GM18526 (cell line): ENCODE measurements around the gene ACOT4.

Experiments
- POLR2A ChIP-seq: IDR thresholded peaks from 3 replicates; pipeline ENCODE4 v1.6.1; 2011; ENCODE audit not compliant: insufficient read length; ENCODE audit errors: extremely low read depth

Gene ACOT4

GRCh38 chr14:73645248-73645610, 53.6 kb downstream of the ACOT4 start:
- TF ChIP-seq POLR2A: no peak
